Measurements from ENCODE around the gene GREM2.

- no peak for TF ChIP-seq CTCF (IDR thresholded peaks at IDR 0.05; ENCODE audit: insufficient read depth, low read length)
- TF ChIP-seq GABPA (IDR thresholded peaks at IDR 0.05; ENCODE audit: low read depth): no peak
- TF ChIP-seq REST (IDR thresholded peaks at IDR 0.05; ENCODE audit: insufficient replicate concordance, low read depth): no peak
These were observed 7.4 kb upstream of the GREM2 start for GRCh38 chr1:240619357-240619756.

Measured in HL-60 (cell line).